Calu3 (cell line): ENCODE data around the gene RBMX2. TPM values are rescaled to one million over a fixed set of nuclear protein-coding genes. Genes with fewer than 3 reads are reported as not detected.
"Not testable (repeated sequence)": the region's sequence is repeated elsewhere in the genome, so short reads cannot be mapped to it uniquely, and the experiment has no call there.

Experiments
- BruUV-seq: library from RNA; stranded (reverse); fragments of 400-500 nt; replicated peaks from 2 replicates; lab custom pipeline; 2021; lab: Mats Ljungman, UMichigan
- CTCF ChIA-PET: fragments of 300-600 bp; sonication (Branson Sonifier 250); formaldehyde crosslinking; loops from one replicate; lab custom pipeline; 2022; ENCODE audit warnings: antibody characterized with exemption; lab: Charles Lee
- DNase-seq: peaks from one replicate; pipeline ENCODE4 v3.0.0; 2022
- H3K27ac Mint-ChIP-seq: one replicate; pipeline ENCODE4 v1.8.0; 2022; ENCODE audit warnings: mixed read lengths; ENCODE audit not compliant: unreplicated experiment
- H3K27me3 Mint-ChIP-seq: one replicate; pipeline ENCODE4 v1.8.0; 2022; ENCODE audit warnings: mixed read lengths; ENCODE audit not compliant: unreplicated experiment
- H3K36me3 Mint-ChIP-seq: one replicate; pipeline ENCODE4 v1.8.0; 2022; ENCODE audit warnings: mild to moderate bottlenecking, moderate library complexity, mixed read lengths; ENCODE audit not compliant: insufficient read depth, unreplicated experiment
- H3K4me1 Mint-ChIP-seq: one replicate; pipeline ENCODE4 v1.8.0; 2022; ENCODE audit warnings: mild to moderate bottlenecking, low read depth, mixed read lengths; ENCODE audit not compliant: unreplicated experiment
- H3K4me3 Mint-ChIP-seq: one replicate; pipeline ENCODE4 v1.8.0; 2022; ENCODE audit warnings: mild to moderate bottlenecking, low read depth, moderate library complexity, mixed read lengths; ENCODE audit not compliant: unreplicated experiment
- H3K9me3 Mint-ChIP-seq: one replicate; pipeline ENCODE4 v1.8.0; 2022; ENCODE audit warnings: low read depth, mixed read lengths; ENCODE audit not compliant: unreplicated experiment
- intact Hi-C: fragments of 100-400 bp; cut with micrococcal nuclease; formaldehyde crosslinking; loops from one replicate; pipeline ENCODE4 v1.10.0; 2022; ENCODE audit not compliant: unreplicated experiment
- total RNA-seq: library from RNA; stranded (reverse); gene quantifications from 2 replicates; pipeline ENCODE4 v1.2.3, GENCODE V29; 2022
- TF ChIP-seq, protein P1 (sequence below): fragments of 200-600 bp; IDR thresholded peaks from one replicate; pipeline ENCODE4 v1.8.0; 2022; ENCODE audit warnings: antibody characterized with exemption; ENCODE audit not compliant: unreplicated experiment

The RBMX2 gene
- total RNA-seq, 1 experiment from 2014 or later: 31.3 TPM

DNA sequence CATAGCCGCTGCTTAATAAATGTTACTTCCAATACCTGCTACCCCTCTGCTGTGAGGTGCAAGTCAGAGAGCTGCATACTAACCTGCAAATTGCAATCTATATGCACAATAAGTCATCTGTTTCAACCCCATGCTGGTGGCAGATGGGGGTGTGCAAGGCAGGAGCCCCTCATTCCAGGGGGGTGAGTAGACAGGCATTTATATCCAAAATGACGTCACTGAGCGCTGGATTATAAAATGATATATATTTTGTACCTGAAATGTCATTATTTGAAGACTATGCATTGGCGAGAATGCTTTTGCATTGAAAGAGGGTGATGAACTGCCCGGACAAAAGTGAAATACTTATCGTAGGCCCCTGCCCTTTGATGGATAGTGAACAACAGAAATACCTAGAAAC is 24.7 kb downstream of the RBMX2 start:
- Mint-ChIP-seq H3K27me3 (peaks cover 12% of the 10 kb centered on the region), H3K27ac (no peak overlapping the region), H3K36me3 (no peaks in the 10 kb centered on the region), H3K4me1 (no peaks in the 10 kb centered on the region), H3K4me3 (no peak overlapping the region), H3K9me3 (no peaks in the 10 kb centered on the region)
- TF ChIP-seq, protein P1, sequence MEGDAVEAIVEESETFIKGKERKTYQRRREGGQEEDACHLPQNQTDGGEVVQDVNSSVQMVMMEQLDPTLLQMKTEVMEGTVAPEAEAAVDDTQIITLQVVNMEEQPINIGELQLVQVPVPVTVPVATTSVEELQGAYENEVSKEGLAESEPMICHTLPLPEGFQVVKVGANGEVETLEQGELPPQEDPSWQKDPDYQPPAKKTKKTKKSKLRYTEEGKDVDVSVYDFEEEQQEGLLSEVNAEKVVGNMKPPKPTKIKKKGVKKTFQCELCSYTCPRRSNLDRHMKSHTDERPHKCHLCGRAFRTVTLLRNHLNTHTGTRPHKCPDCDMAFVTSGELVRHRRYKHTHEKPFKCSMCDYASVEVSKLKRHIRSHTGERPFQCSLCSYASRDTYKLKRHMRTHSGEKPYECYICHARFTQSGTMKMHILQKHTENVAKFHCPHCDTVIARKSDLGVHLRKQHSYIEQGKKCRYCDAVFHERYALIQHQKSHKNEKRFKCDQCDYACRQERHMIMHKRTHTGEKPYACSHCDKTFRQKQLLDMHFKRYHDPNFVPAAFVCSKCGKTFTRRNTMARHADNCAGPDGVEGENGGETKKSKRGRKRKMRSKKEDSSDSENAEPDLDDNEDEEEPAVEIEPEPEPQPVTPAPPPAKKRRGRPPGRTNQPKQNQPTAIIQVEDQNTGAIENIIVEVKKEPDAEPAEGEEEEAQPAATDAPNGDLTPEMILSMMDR: no peak
- BruUV-seq: no TSS peak
- no peak for DNase-seq
- CTCF ChIA-PET: interaction anchor here (0.6 to 0.7 kb wide), 2 partner anchors 11 to 49 kb away, joined by 3 to 4 read pairs; no protein-coding TSS in a partner anchor
- intact Hi-C loops: no loop called here

DNA sequence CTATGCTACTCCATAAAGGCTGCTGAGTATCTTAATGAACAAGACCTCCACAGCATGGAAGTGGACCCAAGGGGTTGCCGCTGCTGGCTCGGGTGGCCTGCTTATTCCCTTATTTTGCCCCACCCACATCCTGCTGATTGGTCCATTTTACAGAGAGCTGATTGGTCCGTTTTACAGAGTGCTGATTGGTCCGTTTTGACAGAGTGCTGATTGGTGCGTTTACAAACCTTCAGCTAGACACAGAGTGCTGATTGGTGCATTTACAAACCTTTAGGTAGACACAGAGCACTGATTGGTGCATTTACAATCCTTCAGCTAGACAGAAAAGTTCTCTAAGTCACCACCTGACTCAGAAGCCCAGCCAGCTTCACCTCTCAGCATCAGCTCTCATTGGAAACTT is 27.4 kb downstream of the RBMX2 start:
- H3K4me1 Mint-ChIP-seq, H3K4me3 Mint-ChIP-seq, H3K36me3 Mint-ChIP-seq, H3K27ac Mint-ChIP-seq, BruUV-seq, CTCF ChIA-PET, intact Hi-C loops, H3K9me3 Mint-ChIP-seq, DNase-seq: not testable (repeated sequence)
- H3K27me3 Mint-ChIP-seq: peaks cover 33% of the 10 kb centered on the region

DNA sequence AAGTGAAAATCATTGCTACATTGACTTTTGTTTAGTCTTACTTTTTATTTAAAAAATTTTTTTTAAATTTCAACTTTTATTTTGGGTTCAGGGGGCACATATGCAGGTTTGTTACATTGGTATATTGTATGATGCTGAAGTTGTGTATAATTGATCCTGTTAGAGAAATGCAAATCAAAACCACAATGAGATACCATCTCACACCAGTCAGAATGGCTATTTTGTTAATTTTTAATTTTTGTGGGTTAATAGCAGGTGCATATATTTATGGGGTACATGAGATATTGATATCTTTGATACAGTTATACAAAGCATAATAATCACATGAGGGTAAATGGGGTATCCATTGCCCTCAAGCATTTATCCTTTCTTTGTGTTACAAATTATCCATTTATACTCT is 34.1 kb downstream of the RBMX2 start:
- no peaks in the 10 kb centered on the region for H3K4me1 Mint-ChIP-seq
- H3K4me3 Mint-ChIP-seq: no peak overlapping the region
- H3K27ac Mint-ChIP-seq: no peak overlapping the region
- no TSS peak for BruUV-seq
- H3K27me3 Mint-ChIP-seq: peaks cover 24% of the 10 kb centered on the region
- CTCF ChIA-PET: no interaction called here
- TF ChIP-seq, protein P1: no peak
- no peak for DNase-seq
- intact Hi-C loops: no loop called here
- no peaks in the 10 kb centered on the region for H3K36me3 Mint-ChIP-seq
- H3K9me3 Mint-ChIP-seq: peaks cover 2% of the 10 kb centered on the region

DNA sequence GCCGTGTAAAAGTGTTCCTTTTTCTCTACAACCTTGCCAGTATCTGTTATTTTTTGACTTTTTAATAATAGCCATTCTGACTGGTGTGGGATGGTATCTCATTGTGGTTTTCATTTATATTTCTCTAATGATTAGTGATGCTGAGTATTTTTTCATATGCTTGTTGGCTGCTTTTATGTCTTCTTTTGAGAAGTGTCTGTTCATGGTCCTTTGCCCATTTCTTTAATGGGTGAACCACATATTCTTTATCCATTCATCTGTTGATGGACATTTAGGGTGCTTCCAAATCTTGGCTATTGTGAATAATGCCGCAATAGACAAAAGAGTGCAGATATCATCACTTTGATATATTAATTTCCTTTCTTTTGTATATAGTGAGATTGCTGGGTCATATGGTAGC is 36.2 kb downstream of the RBMX2 start:
- peaks cover 16% of the 10 kb centered on the region for H3K27me3 Mint-ChIP-seq
- H3K9me3 Mint-ChIP-seq, H3K27ac Mint-ChIP-seq, intact Hi-C loops, H3K36me3 Mint-ChIP-seq, H3K4me1 Mint-ChIP-seq, H3K4me3 Mint-ChIP-seq, BruUV-seq, CTCF ChIA-PET, DNase-seq: not testable (repeated sequence)

DNA sequence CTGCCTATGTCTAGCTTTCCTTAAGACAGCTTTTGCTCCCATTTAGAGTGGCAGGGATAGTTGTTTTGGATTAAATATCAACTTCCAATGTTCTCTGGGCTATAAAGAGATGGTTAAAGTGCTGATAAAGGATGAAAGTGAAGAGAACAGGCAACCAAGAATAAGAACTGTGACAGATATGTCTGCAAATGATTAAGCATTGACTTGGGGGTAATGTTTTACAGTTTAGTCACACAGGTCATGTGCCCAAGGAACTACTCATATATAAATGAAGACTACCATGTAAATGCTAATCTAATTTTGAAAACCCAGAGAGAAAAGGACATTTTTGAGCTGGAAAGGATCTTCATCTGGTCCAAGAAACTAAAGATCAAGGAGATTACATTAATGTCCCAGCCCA is 42.1 kb downstream of the RBMX2 start:
- Mint-ChIP-seq H3K9me3 (no peaks in the 10 kb centered on the region), H3K27ac (no peak overlapping the region), H3K4me1 (no peaks in the 10 kb centered on the region), H3K4me3 (no peak overlapping the region), H3K36me3 (no peaks in the 10 kb centered on the region), H3K27me3 (no peaks in the 10 kb centered on the region)
- CTCF ChIA-PET: no interaction called here
- DNase-seq: no peak
- TF ChIP-seq, protein P1: no peak
- intact Hi-C loops: no loop called here
- BruUV-seq: no TSS peak
